Measurements from ENCODE around the gene FNDC1. TPM values are rescaled to one million over a fixed set of nuclear protein-coding genes. Genes with fewer than 3 reads are reported as not detected.

Gene FNDC1
- total and polyA plus RNA-seq, 2 donors (not counting 1 experiment from before 2014, with no cell fraction given): not detected

DNA sequence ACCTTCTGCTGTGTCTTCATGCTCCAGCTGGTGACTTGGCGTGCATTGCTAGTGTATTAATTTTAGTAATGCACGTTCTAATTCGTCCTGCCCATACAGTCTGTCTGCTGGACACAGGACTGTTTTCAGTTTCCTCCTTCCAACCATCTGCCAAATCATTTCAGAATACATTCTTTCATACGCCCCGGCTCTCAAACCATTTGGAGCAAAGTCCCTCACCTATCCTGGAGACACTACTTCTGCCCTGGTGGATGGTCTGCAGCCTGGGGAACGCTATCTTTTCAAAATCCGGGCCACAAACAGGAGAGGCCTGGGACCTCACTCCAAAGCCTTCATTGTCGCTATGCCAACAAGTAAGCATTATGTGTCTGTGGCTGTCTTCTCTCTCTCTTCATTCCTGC, 60.5 kb downstream of the FNDC1 start:
- H3K4me1 ChIP-seq (ENCODE audit: control insufficient read depth in 2 of 2, insufficient read depth in 2 of 2, low read length in 2 of 2): no peaks in the 10 kb centered on the region
- no peak for TF ChIP-seq EZH2 (IDR thresholded peaks at IDR 0.05; ENCODE audit: borderline replicate concordance, insufficient read depth, low read depth, low read length, poor library complexity, severe bottlenecking)
- TF ChIP-seq, protein P1, sequence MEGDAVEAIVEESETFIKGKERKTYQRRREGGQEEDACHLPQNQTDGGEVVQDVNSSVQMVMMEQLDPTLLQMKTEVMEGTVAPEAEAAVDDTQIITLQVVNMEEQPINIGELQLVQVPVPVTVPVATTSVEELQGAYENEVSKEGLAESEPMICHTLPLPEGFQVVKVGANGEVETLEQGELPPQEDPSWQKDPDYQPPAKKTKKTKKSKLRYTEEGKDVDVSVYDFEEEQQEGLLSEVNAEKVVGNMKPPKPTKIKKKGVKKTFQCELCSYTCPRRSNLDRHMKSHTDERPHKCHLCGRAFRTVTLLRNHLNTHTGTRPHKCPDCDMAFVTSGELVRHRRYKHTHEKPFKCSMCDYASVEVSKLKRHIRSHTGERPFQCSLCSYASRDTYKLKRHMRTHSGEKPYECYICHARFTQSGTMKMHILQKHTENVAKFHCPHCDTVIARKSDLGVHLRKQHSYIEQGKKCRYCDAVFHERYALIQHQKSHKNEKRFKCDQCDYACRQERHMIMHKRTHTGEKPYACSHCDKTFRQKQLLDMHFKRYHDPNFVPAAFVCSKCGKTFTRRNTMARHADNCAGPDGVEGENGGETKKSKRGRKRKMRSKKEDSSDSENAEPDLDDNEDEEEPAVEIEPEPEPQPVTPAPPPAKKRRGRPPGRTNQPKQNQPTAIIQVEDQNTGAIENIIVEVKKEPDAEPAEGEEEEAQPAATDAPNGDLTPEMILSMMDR (IDR thresholded peaks at IDR 0.05): no peak
- ChIA-PET POLR2A (no interaction called here), CTCF (interaction anchor here (1.0 kb wide), 1 partner anchor 23 kb away, joined by 3 read pairs; no protein-coding TSS in a partner anchor)
- Mint-ChIP-seq H3K27ac (no peak overlapping the region), H3K4me1 (peaks cover 2% of the 10 kb centered on the region), H3K27me3 (peaks cover 30% of the 10 kb centered on the region), H3K9me3 (ENCODE audit: insufficient read depth) (no peaks in the 10 kb centered on the region), H3K4me3 (no peak overlapping the region)
- no peak overlapping the region for H3K4me2 ChIP-seq (replicated peaks; ENCODE audit: low read depth, low read length, poor library complexity, severe bottlenecking)
- no peak overlapping the region for H3K27ac ChIP-seq (ENCODE audit: low read length in 2 of 2)
- no peaks in the 10 kb centered on the region for H4K20me1 ChIP-seq (ENCODE audit: control insufficient read depth, insufficient read depth, low read length, poor library complexity, severe bottlenecking)
- ATAC-seq (ENCODE audit: low read depth): no peak
- H3K9ac ChIP-seq (ENCODE audit: low read length): no peak overlapping the region
- H2AFZ ChIP-seq (ENCODE audit: insufficient read depth, low read depth, low read length, poor library complexity, severe bottlenecking): no peak overlapping the region
- H3K36me3 ChIP-seq (replicated peaks in 1 of 2; ENCODE audit: control extremely low read depth in 1 of 2, control insufficient read depth in 1 of 2, extremely low read depth in 1 of 2, insufficient read depth in 2 of 2, low read length in 1 of 2): no peaks in the 10 kb centered on the region
- WGBS (ENCODE audit: insufficient coverage): 92% methylated on average over 4 of the region's 8 CpGs
- no peak overlapping the region for H3K4me3 ChIP-seq (ENCODE audit: control extremely low read depth in 1 of 5, extremely low read depth in 1 of 5, insufficient read depth in 1 of 5, low read depth in 2 of 5, low read length in 4 of 5)
- H3K27me3 ChIP-seq (replicated peaks in 1 of 4; ENCODE audit: control extremely low read depth in 1 of 4, control insufficient read depth in 3 of 4, insufficient read depth in 4 of 4, low read length in 3 of 4): peaks cover 0 to 24% (median 4%) of the 10 kb centered on the region in 4 experiments
- H3K79me2 ChIP-seq (ENCODE audit: control insufficient read depth, insufficient read depth, low read length): no peaks in the 10 kb centered on the region
- intact Hi-C loops (cut with micrococcal nuclease): no loop called here
- DNase-seq: no peak
- H3K9me3 ChIP-seq (ENCODE audit: control extremely low read depth in 1 of 3, control insufficient read depth in 2 of 3, insufficient read depth in 1 of 3, low read length in 2 of 3): peaks cover 0 to 3% (median 0%) of the 10 kb centered on the region in 3 donors

DNA sequence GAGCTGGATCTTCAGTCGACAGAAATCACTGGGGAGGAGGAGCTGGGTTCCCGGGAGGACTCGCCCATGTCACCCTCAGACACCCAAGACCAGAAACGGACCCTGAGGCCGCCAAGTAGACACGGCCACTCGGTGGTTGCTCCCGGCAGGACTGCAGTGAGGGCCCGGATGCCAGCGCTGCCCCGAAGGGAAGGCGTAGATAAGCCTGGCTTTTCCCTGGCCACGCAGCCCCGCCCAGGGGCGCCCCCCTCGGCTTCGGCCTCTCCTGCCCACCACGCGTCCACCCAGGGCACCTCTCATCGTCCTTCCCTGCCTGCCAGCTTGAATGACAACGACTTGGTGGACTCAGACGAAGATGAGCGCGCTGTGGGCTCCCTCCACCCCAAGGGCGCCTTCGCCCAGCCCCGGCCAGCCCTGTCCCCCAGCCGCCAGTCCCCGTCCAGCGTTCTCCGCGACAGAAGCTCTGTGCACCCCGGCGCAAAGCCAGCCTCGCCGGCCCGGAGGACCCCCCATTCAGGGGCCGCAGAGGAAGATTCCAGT, 63.0 kb downstream of the FNDC1 start:
- Histone ChIP-seq H3K4me1 (ENCODE audit: control insufficient read depth in 2 of 2, insufficient read depth in 2 of 2, low read length in 2 of 2) (no peaks in the 10 kb centered on the region), H3K9ac (ENCODE audit: low read length) (no peak overlapping the region), H3K4me3 (ENCODE audit: control extremely low read depth in 1 of 5, extremely low read depth in 1 of 5, insufficient read depth in 1 of 5, low read depth in 2 of 5, low read length in 4 of 5) (no peak overlapping the region), H3K27me3 (replicated peaks in 1 of 4; ENCODE audit: control extremely low read depth in 1 of 4, control insufficient read depth in 3 of 4, insufficient read depth in 4 of 4, low read length in 3 of 4) (peaks cover 0 to 21% (median 5%) of the 10 kb centered on the region in 4 experiments), H3K79me2 (ENCODE audit: control insufficient read depth, insufficient read depth, low read length) (no peaks in the 10 kb centered on the region), H3K4me2 (replicated peaks; ENCODE audit: low read depth, low read length, poor library complexity, severe bottlenecking) (no peak overlapping the region), H3K9me3 (ENCODE audit: control extremely low read depth in 1 of 3, control insufficient read depth in 2 of 3, insufficient read depth in 1 of 3, low read length in 2 of 3) (peaks cover 0 to 3% (median 0%) of the 10 kb centered on the region in 3 donors), H4K20me1 (ENCODE audit: control insufficient read depth, insufficient read depth, low read length, poor library complexity, severe bottlenecking) (no peaks in the 10 kb centered on the region), H2AFZ (ENCODE audit: insufficient read depth, low read depth, low read length, poor library complexity, severe bottlenecking) (no peak overlapping the region), H3K27ac (ENCODE audit: low read length in 2 of 2) (no peak overlapping the region), H3K36me3 (replicated peaks in 1 of 2; ENCODE audit: control extremely low read depth in 1 of 2, control insufficient read depth in 1 of 2, extremely low read depth in 1 of 2, insufficient read depth in 2 of 2, low read length in 1 of 2) (no peaks in the 10 kb centered on the region)
- intact Hi-C loops (cut with micrococcal nuclease): no loop called here
- Mint-ChIP-seq H3K4me3 (no peak overlapping the region), H3K27ac (no peak overlapping the region), H3K27me3 (peaks cover 41% of the 10 kb centered on the region), H3K4me1 (peaks cover 2% of the 10 kb centered on the region), H3K9me3 (ENCODE audit: insufficient read depth) (no peaks in the 10 kb centered on the region)
- POLR2A ChIA-PET: no interaction called here
- DNase-seq (no peak), ATAC-seq (ENCODE audit: low read depth) (no peak)
- CTCF ChIA-PET: interaction anchor here (1.3 kb wide), 1 partner anchor 8 kb away, joined by 4 read pairs; no protein-coding TSS in a partner anchor
- 93% methylated on average over 34 of the region's 38 CpGs for whole genome bisulfite sequencing (ENCODE audit: insufficient coverage)
- TF ChIP-seq, protein P1 (IDR thresholded peaks at IDR 0.05): no peak
- no peak for TF ChIP-seq EZH2 (IDR thresholded peaks at IDR 0.05; ENCODE audit: borderline replicate concordance, insufficient read depth, low read depth, low read length, poor library complexity, severe bottlenecking)

All from B cell (primary cell).